Activated CD8-positive, alpha-beta T cell treated with anti-CD3 and anti-CD28 coated beads for 36 hours (primary cell): ENCODE data around the gene SNRNP48. TPM values are rescaled to one million over a fixed set of nuclear protein-coding genes. Genes with fewer than 3 reads are reported as not detected.

Source experiments
- ATAC-seq: fragments of 200-7000 bp; cut with Tn5 transposase; one replicate; pipeline ENCODE4 v1.10.0; 2021; ENCODE audit warnings: mild to moderate bottlenecking, moderate library complexity
- CTCF ChIA-PET: fragments of 350-600 bp; sonication (Branson Sonifier 250); formaldehyde crosslinking; loops from one replicate; lab custom pipeline; 2021; ENCODE audit warnings: antibody characterized with exemption; lab: Charles Lee
- POLR2A ChIA-PET: fragments of 350-600 bp; sonication (Branson Sonifier 250); formaldehyde crosslinking; loops from one replicate; lab custom pipeline; 2021; ENCODE audit warnings: antibody characterized with exemption; lab: Charles Lee
- DNase-seq: peaks from one replicate; pipeline ENCODE4 v3.0.0-alpha.2; 2020
- H3K27ac Mint-ChIP-seq: one replicate; pipeline ENCODE4 v1.8.0; 2021; ENCODE audit warnings: mild to moderate bottlenecking, mixed read lengths
- H3K27me3 Mint-ChIP-seq: one replicate; pipeline ENCODE4 v1.8.0; 2021; ENCODE audit warnings: mixed read lengths
- H3K36me3 Mint-ChIP-seq: one replicate; pipeline ENCODE4 v1.8.0; 2021; ENCODE audit warnings: low read depth, mixed read lengths
- H3K4me1 Mint-ChIP-seq: one replicate; pipeline ENCODE4 v1.8.0; 2021; ENCODE audit warnings: low read depth, mixed read lengths
- H3K4me3 Mint-ChIP-seq: one replicate; pipeline ENCODE4 v1.8.0; 2021; ENCODE audit warnings: mild to moderate bottlenecking, moderate library complexity, mixed read lengths
- H3K9me3 Mint-ChIP-seq: one replicate; pipeline ENCODE4 v1.8.0; 2021; ENCODE audit warnings: mixed read lengths
- CTCF ChIP-seq: fragments of 200-600 bp; IDR thresholded peaks from one replicate; pipeline ENCODE4 v1.8.0; 2022; ENCODE audit warnings: antibody characterized with exemption, mild to moderate bottlenecking
- intact Hi-C: fragments of 100-400 bp; cut with micrococcal nuclease; formaldehyde crosslinking; loops from one replicate; pipeline ENCODE4 v1.10.0; 2022
- total RNA-seq, 2 experiments: library from RNA; stranded (reverse); gene quantifications; one replicate each; pipeline ENCODE4 v1.2.3, GENCODE V29; 2021

The SNRNP48 gene
- total RNA-seq, 2 experiments from 2014 or later, result 19.8 to 22.4 TPM

- no peak for TF ChIP-seq CTCF
- Mint-ChIP-seq H3K9me3 (no peaks in the 10 kb centered on the region), H3K27ac (no peak overlapping the region), H3K27me3 (peaks cover 2% of the 10 kb centered on the region), H3K4me3 (no peak overlapping the region), H3K36me3 (no peaks in the 10 kb centered on the region), H3K4me1 (no peaks in the 10 kb centered on the region)
- CTCF ChIA-PET, result no interaction called here
- ATAC-seq (no peak), DNase-seq (no peak)
- POLR2A ChIA-PET, result no interaction called here
- intact Hi-C loops, result no loop called here
These were observed 49.4 kb downstream of the SNRNP48 start for GRCh38 chr6:7639427-7639826.

DNA sequence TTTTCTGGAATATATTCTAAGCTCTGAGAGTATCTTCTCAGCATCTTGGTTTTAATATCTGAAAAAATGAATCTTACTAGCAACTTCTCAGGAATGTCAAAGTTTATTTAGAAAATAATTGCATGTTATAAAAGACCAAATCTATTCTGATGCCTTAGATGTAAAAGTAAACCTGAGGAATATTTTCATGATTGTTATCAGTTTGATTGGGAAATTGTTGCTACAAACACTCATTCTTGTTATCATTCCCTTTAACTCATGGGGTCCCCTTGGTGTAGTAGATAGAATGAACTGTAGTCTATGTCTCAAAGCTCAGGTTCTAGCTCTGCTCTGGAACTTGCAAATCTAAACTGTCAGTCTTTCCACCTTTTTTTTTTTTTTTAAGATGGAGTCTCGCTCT is 50.0 kb downstream of the SNRNP48 start:
- Mint-ChIP-seq H3K27me3 (peaks cover 2% of the 10 kb centered on the region), H3K4me3 (no peak overlapping the region)
- intact Hi-C loops, result no loop called here

DNA sequence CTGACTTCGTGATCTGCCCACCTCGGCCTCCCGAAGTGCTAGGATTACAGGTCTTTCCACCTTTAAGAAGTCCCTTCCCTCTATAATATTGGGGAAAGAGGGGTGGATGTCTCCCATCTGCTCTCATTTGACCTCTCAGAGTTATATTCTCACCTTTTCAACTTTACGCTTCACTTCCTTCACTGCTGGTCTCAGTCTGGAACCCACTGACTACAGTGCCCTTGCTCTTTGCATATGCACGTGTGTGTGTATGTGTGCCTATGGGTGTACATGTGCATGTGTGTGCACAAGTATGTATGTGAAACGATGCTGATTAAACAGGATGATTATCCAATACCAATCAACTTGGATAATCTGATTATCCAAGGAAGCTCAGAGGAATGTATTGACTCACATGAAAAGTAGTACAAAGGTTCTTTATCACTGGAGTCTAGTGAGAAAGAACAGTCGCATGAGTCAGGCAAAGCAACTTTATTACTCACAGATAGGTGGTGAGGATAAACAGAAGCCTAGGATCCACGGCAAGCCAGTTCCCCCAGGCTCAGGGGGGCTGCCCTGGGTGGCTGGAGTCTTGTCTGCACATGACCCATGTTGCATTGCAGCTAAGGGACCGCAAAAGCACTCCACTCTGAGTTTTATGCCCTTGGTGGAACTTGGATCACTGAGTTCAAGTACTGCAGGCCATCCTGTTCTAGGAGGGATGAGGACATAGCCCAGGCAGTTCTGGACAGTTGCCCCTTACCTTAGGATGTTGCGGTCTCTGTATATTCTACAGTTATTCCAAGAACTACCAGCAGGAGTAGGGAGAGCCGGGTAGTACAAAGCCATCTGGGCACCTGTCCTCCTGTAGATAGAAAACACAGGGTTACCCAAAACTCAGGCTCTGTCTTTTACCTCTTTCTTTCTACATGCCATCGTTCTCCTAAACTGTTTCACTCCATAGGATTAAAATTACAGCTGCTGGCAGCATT is 50.9 kb downstream of the SNRNP48 start:
- Mint-ChIP-seq H3K4me1 (no peaks in the 10 kb centered on the region), H3K36me3 (no peaks in the 10 kb centered on the region), H3K27me3 (peaks cover 2% of the 10 kb centered on the region), H3K27ac (no peak overlapping the region), H3K9me3 (no peaks in the 10 kb centered on the region), H3K4me3 (no peak overlapping the region)
- intact Hi-C loops, result no loop called here
- no peak for TF ChIP-seq CTCF
- ATAC-seq, result no peak
- ChIA-PET POLR2A (no interaction called here), CTCF (no interaction called here)
- no peak for DNase-seq

More for the DNA sequence above, 50.0 kb downstream of the SNRNP48 start:
- Mint-ChIP-seq H3K36me3 (no peaks in the 10 kb centered on the region), H3K27ac (no peak overlapping the region), H3K4me1 (no peaks in the 10 kb centered on the region), H3K9me3 (no peaks in the 10 kb centered on the region)
- POLR2A ChIA-PET, result no interaction called here
- DNase-seq, result no peak
- CTCF ChIA-PET, result no interaction called here
- no peak for TF ChIP-seq CTCF
- no peak for ATAC-seq

DNA sequence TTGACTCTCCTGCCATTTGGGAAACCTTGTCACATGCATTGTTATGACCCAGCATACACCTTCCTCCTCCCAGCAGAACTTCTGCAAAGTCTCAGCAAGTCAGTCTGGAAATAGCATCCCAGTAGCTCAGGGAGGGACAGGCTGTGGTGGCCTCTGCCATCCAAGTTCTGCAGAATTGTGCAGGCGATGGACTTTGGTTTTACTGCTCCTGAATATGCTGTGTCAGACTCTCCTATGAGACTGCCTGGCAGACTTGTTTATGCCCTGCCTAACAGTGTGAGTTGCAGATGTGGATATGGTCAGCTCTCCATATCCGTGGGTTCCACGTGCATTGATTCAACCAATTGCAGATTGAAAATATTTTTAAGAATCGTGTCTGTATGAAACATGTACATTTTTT is 52.8 kb downstream of the SNRNP48 start:
- Mint-ChIP-seq H3K27me3 (no peaks in the 10 kb centered on the region), H3K36me3 (no peaks in the 10 kb centered on the region), H3K9me3 (no peaks in the 10 kb centered on the region), H3K27ac (no peak overlapping the region), H3K4me3 (no peak overlapping the region), H3K4me1 (peaks cover 7% of the 10 kb centered on the region)
- CTCF ChIA-PET, result interaction anchor here (1.3 kb wide), 1 partner anchor 29 kb away, joined by 3 read pairs; no protein-coding TSS in a partner anchor
- DNase-seq, result no peak
- intact Hi-C loops, result no loop called here
- POLR2A ChIA-PET, result interaction anchor here (0.9 kb wide), 1 partner anchor 12 kb away, joined by 3 read pairs; no protein-coding TSS in a partner anchor
- no peak for ATAC-seq
- TF ChIP-seq CTCF, result no peak

DNA sequence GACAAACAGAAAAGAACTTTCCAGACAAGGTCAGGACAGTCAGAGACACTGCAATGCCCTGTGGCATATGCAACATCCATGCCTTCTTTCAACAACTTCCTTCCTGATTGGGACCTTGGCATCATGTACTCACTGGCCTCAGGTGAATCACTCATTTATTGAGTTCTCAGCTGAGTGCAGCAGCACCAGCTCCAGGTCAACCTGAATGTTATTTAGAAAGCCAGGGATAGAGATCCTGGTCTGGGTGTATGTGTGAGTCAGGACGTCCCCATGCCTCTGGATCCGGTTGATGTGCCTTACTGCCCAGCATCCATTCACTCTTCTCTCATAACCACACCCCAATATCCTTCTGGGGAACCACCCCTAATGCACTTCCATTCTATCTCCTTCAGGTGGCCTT is 54.4 kb downstream of the SNRNP48 start:
- Mint-ChIP-seq H3K36me3 (no peaks in the 10 kb centered on the region), H3K4me1 (peaks cover 10% of the 10 kb centered on the region), H3K27me3 (no peaks in the 10 kb centered on the region), H3K27ac (no peak overlapping the region), H3K9me3 (no peaks in the 10 kb centered on the region), H3K4me3 (no peak overlapping the region)
- intact Hi-C loops, result no loop called here
- POLR2A ChIA-PET, result interaction anchor here (1.3 to 1.5 kb wide), 2 partner anchors 9 to 13 kb away, joined by 3 to 6 read pairs; no protein-coding TSS in a partner anchor
- TF ChIP-seq CTCF, result no peak
- ATAC-seq (no peak), DNase-seq (no peak)
- CTCF ChIA-PET, result interaction anchor here (1.3 to 1.6 kb wide), 2 partner anchors 28 to 29 kb away, joined by 3 to 4 read pairs; no protein-coding TSS in a partner anchor
